Adrenal gland (tissue), 12 donors: Measurements from ENCODE around the gene NDUFB1. TPM values are rescaled to one million over a fixed set of nuclear protein-coding genes. Genes with fewer than 3 reads are reported as not detected.

Experiments used
- DNase-seq, 7 donors: peaks; one replicate each; pipeline ENCODE4 v3.0.0-alpha.2; 2019 to 2020
- H3K27ac ChIP-seq, 5 donors: fragments of 200-600 bp; sonication (generic) in 4 of 5; 1 replicate in 3 of 5; 2 replicates in 2 of 5; pipeline versions ENCODE4 v1.5.1 to v1.8.0; 2016 to 2020; ENCODE audit warnings: mild to moderate bottlenecking in 1 of 5
- H3K27me3 ChIP-seq: fragments of 200-600 bp; 2 replicates; pipeline ENCODE4 v1.8.0; 2021
- H3K36me3 ChIP-seq, 2 donors: fragments of 200-600 bp; replicated peaks in 1 of 2; 1 replicate in 1 of 2; 2 replicates in 1 of 2; pipeline versions ENCODE4 v1.5.1 to v1.8.0; 2018 to 2022
- H3K4me1 ChIP-seq, 2 donors: fragments of 200-600 bp; replicated peaks in 1 of 2; 1 replicate in 1 of 2; 2 replicates in 1 of 2; pipeline versions ENCODE4 v1.5.1 to v1.8.0; 2018 to 2021
- H3K4me3 ChIP-seq, 4 donors: fragments of 200-600 bp; sonication (generic) in 3 of 4; one replicate each; pipeline ENCODE4 v1.5.1; 2016 to 2018
- H3K9me3 ChIP-seq, 3 donors: fragments of 200-600 bp; sonication (generic) in 1 of 3; replicated peaks in 1 of 3; 1 replicate in 2 of 3; 2 replicates in 1 of 3; pipeline versions ENCODE4 v1.5.1 to v1.8.0; 2016 to 2021
- POLR2A ChIP-seq, 2 donors: fragments of 450-650 bp; IDR thresholded peaks; one replicate each; pipeline ENCODE4 v1.6.1; 2017; ENCODE audit warnings: antibody characterized with exemption in 2 of 2, mild to moderate bottlenecking in 2 of 2, moderate library complexity in 1 of 2
- WGBS, 4 donors: extraction: QIAGEN DNeasy Blood & Tissue Kit in 2 of 4; methylation state at CpG; one replicate each; pipeline versions ENCODE4 v1.1.5 to v1.1.7; 2013 to 2017; 5-methylcytosine and 5-hydroxymethylcytosine counted together
- intact Hi-C, 2 donors: fragments of 100-400 bp; cut with DNase I; formaldehyde crosslinking; loops; one replicate each; pipeline versions ENCODE4 v1.14.1 to v1.15.0; 2022 to 2023
- polyA plus RNA-seq, 3 donors: library from polyadenylated mRNA; stranded (reverse); fragments of 200-250 nt in 2 of 3; fragments of 350-450 nt in 1 of 3; fragmentation: Illumina TruSeq in 1 of 3; extraction: RNeasy Lipid Tissue Mini Kit (QIAGEN cat#74804) in 1 of 3; gene quantifications; one replicate each; pipeline ENCODE4 v1.2.3, GENCODE V29; 2013 to 2014
- total RNA-seq, 9 donors: library from RNA; depleted of rRNA in 4 of 9; stranded (reverse); fragments of >200 nt in 4 of 9; fragments of 120-200 nt in 1 of 9; fragmentation: NEBNext Ultra II Directional in 1 of 9; extraction: Animal tissue kit (Norgen Biotek cat#: 25700) in 1 of 9; gene quantifications; one replicate each; pipeline versions ENCODE4 v1.1.0 to v1.2.4, GENCODE V29; 2013 to 2023
- TF ChIP-seq, protein P1 (sequence below), 6 experiments: fragments of 450-650 bp in 4 of 6; fragments of 200-600 bp in 2 of 6; sonication (generic) in 1 of 6; IDR thresholded peaks; 1 replicate in 5 of 6; 2 replicates in 1 of 6; pipeline versions ENCODE4 v1.5.1 to v1.8.0; 2016 to 2021; ENCODE audit warnings: antibody characterized with exemption in 6 of 6, mild to moderate bottlenecking in 2 of 6, moderate library complexity in 1 of 6
- donor health status: healthy with polysubstance abuse.
- donor health status: Bipolar disorder and iron deficiency.
- donor health status: DM: yes; HTN: yes; CAD: no.
- donor health status: DM: no; HTN: no; CAD: no.
- donor health status: DM: no; HTN: no; CAD: no.
- donor health status: DM: yes; HTN: yes; CAD: no.

NDUFB1 gene
- total and polyA plus RNA-seq, 12 donors, result 163 to 1,935 (median 409) TPM

GRCh38 chr14:92134456-92134855 is 12.9 kb upstream of the NDUFB1 start:
- TF ChIP-seq, protein P1, sequence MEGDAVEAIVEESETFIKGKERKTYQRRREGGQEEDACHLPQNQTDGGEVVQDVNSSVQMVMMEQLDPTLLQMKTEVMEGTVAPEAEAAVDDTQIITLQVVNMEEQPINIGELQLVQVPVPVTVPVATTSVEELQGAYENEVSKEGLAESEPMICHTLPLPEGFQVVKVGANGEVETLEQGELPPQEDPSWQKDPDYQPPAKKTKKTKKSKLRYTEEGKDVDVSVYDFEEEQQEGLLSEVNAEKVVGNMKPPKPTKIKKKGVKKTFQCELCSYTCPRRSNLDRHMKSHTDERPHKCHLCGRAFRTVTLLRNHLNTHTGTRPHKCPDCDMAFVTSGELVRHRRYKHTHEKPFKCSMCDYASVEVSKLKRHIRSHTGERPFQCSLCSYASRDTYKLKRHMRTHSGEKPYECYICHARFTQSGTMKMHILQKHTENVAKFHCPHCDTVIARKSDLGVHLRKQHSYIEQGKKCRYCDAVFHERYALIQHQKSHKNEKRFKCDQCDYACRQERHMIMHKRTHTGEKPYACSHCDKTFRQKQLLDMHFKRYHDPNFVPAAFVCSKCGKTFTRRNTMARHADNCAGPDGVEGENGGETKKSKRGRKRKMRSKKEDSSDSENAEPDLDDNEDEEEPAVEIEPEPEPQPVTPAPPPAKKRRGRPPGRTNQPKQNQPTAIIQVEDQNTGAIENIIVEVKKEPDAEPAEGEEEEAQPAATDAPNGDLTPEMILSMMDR (IDR thresholded peaks at IDR 0.05), result no peak
- TF ChIP-seq POLR2A (IDR thresholded peaks at IDR 0.05), result no peak
- H3K27ac ChIP-seq, result no peak overlapping the region
- intact Hi-C loops, result loop anchor here in 1 of 2 donors (10.0 kb wide), 1 partner anchor 550 kb away; no protein-coding TSS in a partner anchor
- H3K36me3 ChIP-seq, result peaks cover 0 to 69% of the 10 kb centered on the region in 2 donors
- H3K4me3 ChIP-seq, result no peak overlapping the region
- no peak for DNase-seq
- H3K27me3 ChIP-seq, result no peaks in the 10 kb centered on the region
- 69 to 74% (median 72%) methylated on average over 1 of the region's 1 CpG for WGBS, 4 donors
- no peaks in the 10 kb centered on the region for H3K9me3 ChIP-seq
- peaks cover 0 to 7% of the 10 kb centered on the region in 2 donors for H3K4me1 ChIP-seq

DNA sequence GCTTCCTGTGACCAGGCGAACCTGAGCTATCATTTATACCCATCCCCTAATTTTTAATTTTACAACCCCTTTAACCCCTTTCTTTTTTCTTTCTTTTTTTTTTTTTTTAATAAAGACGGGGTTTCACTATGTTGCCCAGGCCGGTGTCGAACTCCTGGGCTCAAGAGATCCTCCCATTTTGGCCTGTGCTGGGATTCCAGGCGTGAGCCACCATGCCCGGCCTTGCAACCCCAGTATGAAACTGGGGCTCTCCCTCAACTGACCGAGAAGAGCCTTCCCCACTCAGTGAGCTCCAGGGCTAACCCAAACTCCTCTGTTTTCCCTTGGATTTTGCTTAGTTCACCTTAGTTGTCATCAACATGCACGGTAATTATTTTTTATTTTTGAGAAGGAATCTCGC is 1.3 kb upstream of the NDUFB1 start:
- Histone ChIP-seq H3K27me3 (no peaks in the 10 kb centered on the region), H3K36me3 (peaks cover 0 to 19% of the 10 kb centered on the region in 2 donors), H3K4me3 (peak overlapping the region in 3 of 4 donors; percentile 60 to 100 (median 83)), H3K27ac (peak overlapping the region in 2 of 5 donors; percentile 93 to 96), H3K9me3 (no peaks in the 10 kb centered on the region), H3K4me1 (peaks cover 10 to 43% of the 10 kb centered on the region in 2 donors)
- intact Hi-C loops, result no loop called here
- no peak for DNase-seq
- no peak for TF ChIP-seq POLR2A (IDR thresholded peaks at IDR 0.05)
- TF ChIP-seq, protein P1 (IDR thresholded peaks at IDR 0.05), result no peak
- 34 to 39% (median 39%) methylated on average over 9 of the region's 9 CpGs for WGBS, 4 donors

- H3K4me1 ChIP-seq, result peaks cover 10 to 43% of the 10 kb centered on the region in 2 donors
These were observed 808 bp upstream of the NDUFB1 start for GRCh38 chr14:92122351-92122677.

GRCh38 chr14:92121207-92121669 is 268 bp downstream of the NDUFB1 start:
- Histone ChIP-seq H3K27me3 (no peaks in the 10 kb centered on the region), H3K4me3 (peak overlapping the region; percentile 60 to 100 (median 70)), H3K4me1 (peaks cover 10 to 43% of the 10 kb centered on the region in 2 donors), H3K27ac (peak overlapping the region; percentile 89 to 96 (median 93)), H3K9me3 (no peaks in the 10 kb centered on the region), H3K36me3 (peaks cover 0 to 22% of the 10 kb centered on the region in 2 donors)
- 0 to 1% (median 0%) methylated on average over 28 to 36 of the region's 36 CpGs for WGBS, 4 donors
- TF ChIP-seq, protein P1 (IDR thresholded peaks at IDR 0.05), result no peak
- peak in 1 of 2 donors; percentile 7 for TF ChIP-seq POLR2A (IDR thresholded peaks at IDR 0.05)
- intact Hi-C loops, result no loop called here
- peak in 5 of 7 donors; percentile 45 to 76 (median 69) for DNase-seq

More at GRCh38 chr14:92122351-92122677, 808 bp upstream of the NDUFB1 start:
- no peaks in the 10 kb centered on the region for H3K9me3 ChIP-seq
- peaks cover 0 to 21% of the 10 kb centered on the region in 2 donors for H3K36me3 ChIP-seq
- WGBS, 4 donors, result 0% methylated on average over 21 to 22 of the region's 22 CpGs
- peak overlapping the region; percentile 60 to 100 (median 78) for H3K4me3 ChIP-seq
- TF ChIP-seq, protein P1 (IDR thresholded peaks at IDR 0.05), result no peak
- no peak for TF ChIP-seq POLR2A (IDR thresholded peaks at IDR 0.05)
- DNase-seq, result peak in 1 of 7 donors; percentile 49
- no peaks in the 10 kb centered on the region for H3K27me3 ChIP-seq
- intact Hi-C loops, result no loop called here
- H3K27ac ChIP-seq, result peak overlapping the region; percentile 89 to 96 (median 93)
